GM19467 (cell line): ENCODE results near the gene NTRK1.

Source experiments
- ATAC-seq: cut with Tn5 transposase; IDR thresholded peaks from one replicate; pipeline ENCODE4 v1.9.1; 2021; ENCODE audit warnings: mild to moderate bottlenecking, moderate library complexity; ENCODE audit not compliant: unreplicated experiment

The NTRK1 gene

GRCh38 chr1:156895455-156895812 is 34.8 kb downstream of the NTRK1 start:
- no peak for ATAC-seq

DNA sequence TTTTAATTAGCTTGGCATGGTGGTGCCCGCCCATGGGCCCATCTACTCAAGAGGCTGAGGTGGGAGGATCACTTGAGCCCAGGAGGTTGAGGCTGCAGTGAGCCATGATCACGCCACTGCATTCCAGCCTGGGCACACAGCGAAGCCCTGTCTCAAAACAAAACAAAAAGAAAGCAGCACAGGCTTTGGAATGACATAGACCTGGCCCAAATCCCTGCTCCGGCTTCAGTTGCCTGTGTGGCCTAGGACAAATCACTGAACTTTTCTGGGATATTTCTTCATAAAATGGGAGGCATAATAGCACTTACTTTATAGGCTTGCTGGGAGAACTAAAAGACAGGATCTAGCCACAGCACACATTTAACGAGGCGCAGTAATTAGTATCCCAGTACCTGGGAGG is 35.3 kb downstream of the NTRK1 start:
- no peak for ATAC-seq

DNA sequence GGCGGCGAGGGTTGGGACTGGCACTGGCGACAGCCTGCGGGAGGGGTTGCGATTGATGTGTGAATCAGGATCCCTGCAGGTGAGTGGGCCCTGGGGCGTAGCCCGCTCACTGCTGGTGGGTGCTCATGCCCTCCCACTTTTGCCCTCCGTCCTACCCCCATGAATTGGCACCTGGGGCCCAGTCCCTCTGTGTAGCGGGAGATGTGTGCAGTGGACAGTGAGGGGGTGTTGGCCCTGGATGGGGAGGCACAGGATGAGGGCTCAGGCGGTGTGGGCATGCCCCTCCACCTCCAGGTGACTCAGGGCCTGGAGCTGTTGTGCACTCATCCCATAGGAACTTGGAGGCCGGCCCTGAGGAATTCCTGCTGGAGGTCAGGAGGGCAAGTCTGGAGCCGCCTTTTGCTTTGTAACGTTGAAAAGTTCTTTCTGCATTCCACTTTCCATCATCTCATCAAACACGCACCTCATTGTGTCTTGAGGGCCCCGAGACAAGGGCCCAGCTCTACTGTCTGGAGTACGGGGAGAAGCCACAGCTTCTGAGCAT is 35.9 kb downstream of the NTRK1 start:
- ATAC-seq = no peak

DNA sequence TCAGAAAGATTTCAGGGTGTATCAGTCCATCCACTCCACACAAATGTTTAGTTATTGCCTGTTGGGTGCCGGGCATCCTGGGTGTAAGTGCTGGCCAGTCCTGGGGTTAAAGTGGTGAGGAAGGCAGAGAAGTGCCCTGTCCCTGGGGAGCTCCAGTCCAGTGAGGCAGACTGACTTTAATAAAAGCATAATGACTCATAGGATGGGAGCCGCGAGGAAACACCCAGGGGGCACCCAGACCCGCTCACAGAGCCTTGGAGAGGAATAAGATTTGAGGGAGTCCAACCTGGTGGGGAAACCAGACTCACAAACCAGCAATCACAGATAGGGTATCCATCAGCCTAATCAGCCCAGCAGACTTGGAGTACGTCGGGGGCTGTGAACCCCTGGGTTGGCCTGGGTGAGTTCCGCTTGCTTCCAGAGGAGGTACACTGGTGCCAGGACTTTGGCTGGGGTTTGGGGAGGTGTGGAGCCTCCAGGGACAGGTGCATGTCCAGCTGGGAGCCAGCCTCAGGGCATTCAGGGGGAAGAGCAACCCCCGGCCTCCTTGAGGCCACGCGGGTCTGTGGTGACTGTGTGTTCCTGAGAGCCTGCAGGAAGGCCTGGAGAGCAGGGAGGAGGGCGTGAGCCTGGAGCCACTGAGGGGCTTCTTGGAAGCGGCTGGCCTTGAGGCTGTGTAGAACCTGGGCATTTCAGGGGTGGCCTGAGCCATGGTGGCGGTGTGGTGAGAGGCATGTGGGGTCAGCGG is 36.6 kb downstream of the NTRK1 start:
- no peak for ATAC-seq

DNA sequence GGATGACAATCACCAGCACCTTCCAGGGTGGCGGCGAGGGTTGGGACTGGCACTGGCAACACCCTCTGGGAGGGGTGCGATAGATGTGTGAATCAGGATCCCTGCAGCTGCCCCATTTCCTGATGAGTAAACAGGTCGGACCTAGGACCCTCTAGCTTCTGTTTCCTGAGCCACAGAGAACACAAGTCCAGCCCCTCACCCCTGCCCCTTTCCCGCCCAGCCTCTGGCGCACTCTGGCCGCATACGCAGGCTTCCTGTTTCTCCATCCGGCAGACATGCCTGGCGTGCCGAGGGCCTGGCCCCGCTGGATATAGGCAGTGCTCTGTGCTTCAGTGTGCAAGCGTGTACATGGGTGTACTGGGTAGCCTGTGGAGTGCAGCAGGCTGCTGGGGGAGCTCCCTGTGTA is 37.5 kb downstream of the NTRK1 start:
- no peak for ATAC-seq

GRCh38 chr1:156898971-156899664 is 38.5 kb downstream of the NTRK1 start:
- ATAC-seq = no peak

GRCh38 chr1:156899956-156900718 is 39.5 kb downstream of the NTRK1 start:
- ATAC-seq = no peak

GRCh38 chr1:156900896-156901589 is 40.4 kb downstream of the NTRK1 start:
- no peak for ATAC-seq

DNA sequence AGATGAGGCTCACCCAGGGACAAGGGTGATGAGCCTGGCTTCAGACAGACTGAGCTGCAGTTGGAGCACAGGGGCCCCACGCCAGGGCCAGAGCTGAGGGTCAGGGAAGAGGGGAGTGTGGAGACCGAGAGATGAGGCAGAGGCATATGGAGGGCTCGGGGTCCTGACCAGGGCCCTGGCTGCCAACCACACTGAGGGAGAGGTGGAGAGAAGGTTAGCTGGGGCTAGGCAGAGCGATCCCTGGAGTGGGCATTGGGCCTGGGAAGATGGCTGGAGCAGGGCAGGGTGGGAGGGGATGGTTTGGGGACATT is 40.9 kb downstream of the NTRK1 start:
- ATAC-seq = no peak

DNA sequence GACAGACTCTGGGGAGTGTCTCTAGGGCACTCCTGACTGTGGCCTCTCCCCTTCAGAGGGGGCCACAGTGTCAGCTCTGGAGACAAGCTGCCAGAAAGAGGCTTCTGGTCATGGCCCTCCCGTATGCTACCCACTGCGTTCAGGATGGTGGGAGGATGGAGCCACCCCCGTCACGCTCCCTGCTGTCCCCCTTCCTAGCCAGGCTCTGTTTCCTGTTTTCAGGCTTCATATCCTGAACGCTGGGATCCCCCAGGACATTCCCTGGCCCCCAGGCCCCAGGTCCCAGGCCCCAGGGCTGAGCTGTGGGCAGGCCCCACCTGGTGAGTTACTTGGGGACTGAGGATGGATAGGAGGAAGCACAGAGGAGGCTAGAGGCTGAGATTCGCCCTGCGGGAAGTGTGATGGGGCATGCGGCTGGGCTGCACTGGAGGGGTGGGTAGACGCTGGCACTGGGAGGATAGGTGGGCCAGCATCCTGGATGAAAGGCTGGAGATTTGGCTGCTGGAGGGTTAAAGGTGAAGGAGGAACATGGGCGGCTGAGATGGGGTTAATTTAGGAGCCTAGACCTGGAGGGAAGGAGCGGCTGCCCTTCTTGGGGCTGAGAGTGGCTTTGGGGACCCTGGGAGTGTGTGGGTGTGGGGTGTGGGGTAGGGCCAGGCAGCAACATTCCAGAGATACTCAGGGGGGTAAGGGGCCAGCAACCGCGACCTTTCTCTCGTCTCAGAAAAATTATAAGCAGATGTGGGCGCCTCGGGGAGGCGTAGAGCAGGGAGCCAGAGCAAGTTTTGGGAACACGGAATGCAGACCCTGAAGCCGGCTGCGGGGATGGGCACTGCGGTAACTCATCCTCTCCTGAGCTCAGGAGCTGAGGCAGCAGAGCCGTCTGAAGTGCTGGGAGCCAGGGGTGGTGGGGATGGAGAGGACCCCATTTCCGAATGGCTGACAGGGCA is 41.6 kb downstream of the NTRK1 start:
- no peak for ATAC-seq

GRCh38 chr1:156903328-156904091 is 42.8 kb downstream of the NTRK1 start:
- ATAC-seq = no peak

DNA sequence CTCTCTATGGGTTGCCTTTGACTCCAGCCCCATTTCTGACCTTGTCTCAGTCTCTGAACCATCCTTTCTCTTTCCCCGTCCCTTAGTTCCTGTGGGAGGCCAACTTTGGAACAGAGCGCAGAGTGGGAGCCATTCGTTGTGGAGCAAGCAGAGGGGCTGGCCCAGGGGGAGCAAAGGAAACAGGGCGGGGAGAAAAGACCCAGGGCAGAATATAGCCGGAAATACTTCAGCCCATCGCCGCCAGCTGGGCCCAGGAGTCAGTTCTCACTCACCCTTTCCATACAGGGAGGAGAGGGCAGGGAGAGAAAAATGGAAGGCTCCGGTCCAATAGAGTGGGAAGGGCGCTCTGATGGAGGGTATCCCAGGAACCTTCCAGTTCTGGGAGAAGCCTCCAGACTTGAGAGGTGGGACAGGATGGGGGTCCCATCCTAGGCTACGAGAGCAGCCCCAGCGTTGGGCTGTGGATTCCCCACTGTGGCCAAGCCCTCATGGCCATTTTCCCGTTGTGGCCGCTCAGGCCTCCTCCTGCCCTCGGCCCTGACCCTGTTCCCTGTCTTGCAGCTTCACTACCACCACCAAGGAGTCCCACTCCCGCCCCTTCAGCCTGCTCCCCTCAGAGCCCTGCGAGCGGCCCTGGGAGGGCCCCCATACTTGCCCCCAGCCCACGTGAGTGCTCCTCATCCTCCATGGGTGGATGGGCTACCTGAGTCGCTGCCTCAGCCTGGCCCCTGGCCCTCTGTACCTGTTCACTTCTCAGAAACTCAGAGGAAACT is 43.7 kb downstream of the NTRK1 start:
- no peak for ATAC-seq

DNA sequence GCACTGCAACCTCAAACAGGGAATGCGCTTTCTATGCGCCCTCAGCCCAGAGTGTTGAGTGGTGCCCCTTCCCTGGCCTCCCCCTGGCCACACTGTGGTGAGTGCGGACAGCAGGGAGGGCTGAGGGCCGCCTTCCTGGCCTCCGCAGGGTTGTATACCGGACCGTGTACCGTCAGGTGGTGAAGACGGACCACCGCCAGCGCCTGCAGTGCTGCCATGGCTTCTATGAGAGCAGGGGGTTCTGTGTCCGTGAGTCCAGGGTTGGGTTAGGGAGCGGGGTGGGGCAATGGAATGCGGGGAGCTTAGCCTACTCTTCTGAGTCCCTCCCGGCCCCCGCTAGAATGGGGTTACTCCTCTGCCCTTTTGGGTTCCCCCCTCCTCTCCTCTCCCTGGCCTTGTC is 44.5 kb downstream of the NTRK1 start:
- ATAC-seq = no peak

- no peak for ATAC-seq
These were observed 45.0 kb downstream of the NTRK1 start for GRCh38 chr1:156905651-156906050.

DNA sequence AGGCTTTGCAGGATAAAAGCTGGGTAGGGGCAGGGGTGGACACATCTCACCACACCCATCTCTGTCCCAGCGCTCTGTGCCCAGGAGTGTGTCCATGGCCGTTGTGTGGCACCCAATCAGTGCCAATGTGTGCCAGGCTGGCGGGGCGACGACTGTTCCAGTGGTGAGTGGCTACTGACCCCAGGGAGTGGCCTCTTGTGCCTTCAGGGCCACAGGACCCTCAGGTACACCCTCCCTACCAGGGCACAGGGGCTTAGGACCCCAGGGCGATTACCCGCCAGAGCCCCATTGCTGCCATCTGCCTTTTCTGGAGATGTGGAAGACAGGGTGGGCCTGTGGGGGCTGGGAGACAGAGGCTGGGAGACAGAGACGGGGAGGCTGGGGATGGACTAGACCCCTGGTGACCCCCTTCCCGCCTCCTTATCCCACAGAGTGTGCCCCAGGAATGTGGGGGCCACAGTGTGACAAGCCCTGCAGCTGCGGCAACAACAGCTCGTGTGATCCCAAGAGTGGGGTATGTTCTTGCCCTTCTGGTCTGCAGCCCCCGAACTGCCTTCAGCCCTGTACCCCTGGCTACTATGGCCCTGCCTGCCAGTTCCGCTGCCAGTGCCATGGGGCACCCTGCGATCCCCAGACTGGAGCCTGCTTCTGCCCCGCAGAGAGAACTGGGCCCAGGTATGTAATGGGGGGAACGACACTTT is 45.7 kb downstream of the NTRK1 start:
- no peak for ATAC-seq

DNA sequence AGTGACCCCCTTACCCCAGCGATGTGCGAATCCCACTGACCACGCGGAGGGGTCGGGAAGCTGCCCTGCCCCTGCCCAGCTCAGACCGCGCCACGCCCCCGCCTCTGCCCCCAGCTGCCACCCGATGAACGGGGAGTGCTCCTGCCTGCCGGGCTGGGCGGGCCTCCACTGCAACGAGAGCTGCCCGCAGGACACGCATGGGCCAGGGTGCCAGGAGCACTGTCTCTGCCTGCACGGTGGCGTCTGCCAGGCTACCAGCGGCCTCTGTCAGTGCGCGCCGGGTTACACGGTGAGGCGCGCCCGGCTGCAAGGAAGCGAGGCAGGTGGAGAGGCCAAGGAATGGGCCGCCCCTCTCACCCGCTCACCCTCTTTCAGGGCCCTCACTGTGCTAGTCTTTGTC is 47.9 kb downstream of the NTRK1 start:
- no peak for ATAC-seq

- no peak for ATAC-seq
These were observed 48.3 kb downstream of the NTRK1 start for GRCh38 chr1:156908955-156909354.

- no peak for ATAC-seq
These were observed 49.0 kb downstream of the NTRK1 start for GRCh38 chr1:156909671-156910070.
